Choroid plexus epithelial cell (primary cell): ENCODE data around the gene ABHD10.

Source experiments
- DNase-seq: peaks from one replicate; pipeline ENCODE4 v3.0.0-alpha.2; 2010; ENCODE audit warnings: low read depth
- H3K4me3 ChIP-seq: 2 replicates; pipeline ENCODE4 v1.5.1; 2011; ENCODE audit warnings: low read depth, mild to moderate bottlenecking, control low read depth, low read length, moderate library complexity
- CTCF ChIP-seq: conservative IDR thresholded peaks from 2 replicates; pipeline ENCODE4 v1.5.1; 2011; ENCODE audit warnings: low read depth, mild to moderate bottlenecking, control low read depth, inconsistent platforms, low read length, moderate library complexity

ABHD10 gene

GRCh38 chr3:111980716-111981456 lies 2.1 kb downstream of the ABHD10 start:
- TF ChIP-seq CTCF = no peak
- no peak for DNase-seq
- no peak overlapping the region for H3K4me3 ChIP-seq

- H3K4me3 ChIP-seq = no peak overlapping the region
- TF ChIP-seq CTCF = no peak
These were observed 2.6 kb downstream of the ABHD10 start for GRCh38 chr3:111981457-111981763.

GRCh38 chr3:111984636-111985298 lies 5.9 kb downstream of the ABHD10 start:
- H3K4me3 ChIP-seq = no peak overlapping the region
- no peak for TF ChIP-seq CTCF

More at GRCh38 chr3:111981457-111981763, 2.6 kb downstream of the ABHD10 start:
- DNase-seq = no peak

GRCh38 chr3:111986800-111987199 lies 8.0 kb downstream of the ABHD10 start:
- no peak for DNase-seq
- H3K4me3 ChIP-seq = no peak overlapping the region
- no peak for TF ChIP-seq CTCF

More at GRCh38 chr3:111984636-111985298, 5.9 kb downstream of the ABHD10 start:
- DNase-seq = no peak

- TF ChIP-seq CTCF = peak; percentile 78
- H3K4me3 ChIP-seq = no peak overlapping the region
- peak; percentile 91 for DNase-seq
These were observed 10.3 kb downstream of the ABHD10 start for GRCh38 chr3:111989061-111989678.

GRCh38 chr3:111993038-111993437 lies 14.2 kb downstream of the ABHD10 start:
- no peak for TF ChIP-seq CTCF
- no peak for DNase-seq
- no peak overlapping the region for H3K4me3 ChIP-seq
